IPS DF 4.7 (cell line): ENCODE results near the gene RAB10.
"Not testable (repeated sequence)": the region's sequence is repeated elsewhere in the genome, so short reads cannot be mapped to it uniquely, and the experiment has no call there.

ENCODE experiments used
- DNase-seq: peaks from one replicate; pipeline ENCODE4 v3.0.0-alpha.2; 2013; ENCODE audit warnings: low spot score; ENCODE audit errors: extremely low read depth

Gene RAB10

DNA sequence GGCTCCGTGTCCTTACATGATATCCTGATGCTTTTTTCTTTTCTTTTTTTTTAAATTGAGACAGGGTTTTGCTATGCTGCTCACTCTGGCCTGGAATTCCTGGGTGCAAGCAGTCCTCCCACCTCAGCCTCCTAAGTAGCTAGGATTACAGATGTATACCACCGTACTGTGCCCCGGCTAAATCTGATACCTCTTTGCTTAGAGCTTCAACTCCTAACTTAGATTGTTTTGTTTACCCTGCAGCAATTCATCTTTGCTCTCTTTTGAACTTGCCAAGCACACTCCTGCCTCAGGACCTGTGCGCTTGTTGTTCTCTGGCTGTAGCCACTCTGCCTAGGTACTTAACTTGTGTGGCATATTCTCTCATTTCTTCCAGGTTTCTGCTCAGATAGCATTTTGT is 24.5 kb downstream of the RAB10 start:
- DNase-seq, result no peak

DNA sequence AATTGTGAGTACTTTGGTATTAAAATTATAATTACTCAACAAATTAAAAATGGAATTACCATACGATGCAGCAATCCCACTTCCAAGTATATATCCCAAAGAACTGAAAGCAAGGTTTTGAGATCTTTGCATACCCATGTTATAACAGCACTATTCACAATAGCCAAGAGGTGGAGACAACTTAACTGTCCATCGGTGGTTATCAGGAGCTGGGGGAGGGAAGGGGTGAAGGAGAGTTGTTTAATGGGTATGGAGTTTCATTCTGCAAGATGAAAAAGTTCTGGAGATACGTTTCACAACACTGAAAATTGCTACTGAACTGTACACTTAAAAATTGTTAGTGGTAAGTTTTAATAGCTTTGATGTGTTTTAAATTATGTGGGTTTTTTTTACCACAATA is 25.7 kb downstream of the RAB10 start:
- no peak for DNase-seq

DNA sequence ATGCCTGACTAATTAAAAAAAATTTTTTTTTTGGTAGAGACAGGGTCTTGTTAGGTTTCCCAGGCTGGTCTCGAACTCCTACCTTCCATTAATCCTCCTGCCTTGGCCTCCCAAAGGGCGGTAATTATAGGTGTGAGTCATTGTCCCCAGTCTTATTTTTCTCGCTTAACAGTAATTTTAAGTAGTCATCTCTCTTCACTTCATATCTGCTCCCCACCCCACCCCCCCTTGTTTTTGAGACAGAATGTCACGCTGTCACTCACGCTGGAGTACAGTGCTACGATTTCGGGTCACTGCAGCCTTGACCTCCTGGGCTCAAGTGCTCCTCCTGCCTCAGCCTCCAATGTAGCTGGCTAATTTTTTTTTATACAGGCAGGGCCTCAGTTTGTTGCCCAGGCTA is 27.7 kb downstream of the RAB10 start:
- no peak for DNase-seq

DNA sequence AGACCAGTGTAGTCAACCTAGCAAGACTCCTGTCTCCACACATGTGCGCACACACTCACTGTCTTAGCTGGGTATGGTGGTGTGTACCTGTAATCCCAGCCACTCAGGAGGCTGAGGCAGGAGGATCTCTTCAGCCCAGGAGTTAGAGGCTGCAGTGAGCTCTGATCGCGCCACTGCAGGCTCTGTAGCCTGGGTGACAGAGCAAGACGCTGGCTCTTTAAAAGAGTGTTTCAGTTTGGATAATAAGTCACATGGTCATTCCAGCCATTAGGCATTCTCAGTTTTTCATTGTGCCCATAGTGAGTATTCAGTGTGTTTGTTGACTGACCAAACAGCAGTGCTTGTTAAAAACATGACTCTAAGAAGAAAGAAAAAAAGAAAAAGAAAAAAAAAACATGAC is 31.0 kb downstream of the RAB10 start:
- no peak for DNase-seq

DNA sequence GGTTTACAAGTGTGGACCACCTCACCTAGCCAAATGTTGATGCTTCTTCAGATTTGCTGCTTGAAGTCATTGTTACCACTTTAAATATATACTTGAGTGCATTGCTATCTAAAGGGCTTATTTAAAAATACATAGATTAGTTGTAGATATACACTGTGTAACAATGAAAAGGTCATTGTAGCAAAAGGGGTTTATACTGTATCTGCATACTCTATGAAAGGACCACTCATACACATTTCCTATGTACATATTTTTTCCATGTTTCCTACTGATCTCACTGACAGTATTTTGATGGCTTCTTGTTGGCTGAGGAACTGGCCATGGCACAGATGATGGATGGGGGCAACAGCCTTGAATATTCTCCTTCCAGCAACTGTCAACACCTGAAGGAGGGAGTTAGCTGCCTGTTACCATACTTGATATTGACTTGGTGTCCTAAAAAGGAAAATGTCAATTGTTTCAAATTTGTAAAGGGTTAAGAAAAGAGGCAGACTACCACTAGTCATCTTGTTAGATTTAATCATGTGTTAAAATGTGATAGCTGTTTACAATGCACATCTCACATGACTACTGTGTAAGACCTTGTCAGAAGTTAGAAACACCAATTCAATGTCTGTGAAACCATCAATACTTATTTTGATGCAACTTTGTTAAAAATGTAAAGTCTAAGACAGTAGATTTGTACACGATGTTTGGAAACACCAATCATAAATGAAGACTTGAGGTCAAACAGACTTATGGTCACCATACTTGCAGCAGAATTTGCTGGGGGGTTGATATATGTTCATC is 33.5 kb downstream of the RAB10 start:
- no peak for DNase-seq

DNA sequence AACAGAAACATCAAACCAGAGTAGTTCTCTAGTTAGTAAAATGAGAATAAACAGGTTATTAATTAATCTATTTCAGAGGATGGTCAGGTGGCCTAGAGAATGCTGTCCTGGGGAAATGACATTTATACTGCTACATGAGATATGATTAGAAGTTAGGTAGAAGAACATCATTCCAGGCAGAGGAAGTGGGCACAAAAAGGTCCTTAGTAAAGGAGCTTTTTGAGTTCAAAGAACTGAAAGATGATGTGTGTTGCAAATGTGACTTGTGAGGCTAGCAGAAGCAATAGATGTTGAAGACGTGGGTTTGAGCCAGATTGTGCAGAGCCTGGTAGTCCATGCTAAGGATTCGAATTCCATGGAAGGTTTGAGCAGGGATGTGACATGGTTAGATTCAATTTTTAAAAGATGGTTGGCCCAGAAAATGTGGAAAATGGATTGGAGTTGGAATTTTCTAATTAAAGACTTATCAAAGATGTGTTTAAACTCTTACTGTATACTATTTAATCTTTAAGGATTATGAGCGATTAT is 34.2 kb downstream of the RAB10 start:
- DNase-seq, result no peak

DNA sequence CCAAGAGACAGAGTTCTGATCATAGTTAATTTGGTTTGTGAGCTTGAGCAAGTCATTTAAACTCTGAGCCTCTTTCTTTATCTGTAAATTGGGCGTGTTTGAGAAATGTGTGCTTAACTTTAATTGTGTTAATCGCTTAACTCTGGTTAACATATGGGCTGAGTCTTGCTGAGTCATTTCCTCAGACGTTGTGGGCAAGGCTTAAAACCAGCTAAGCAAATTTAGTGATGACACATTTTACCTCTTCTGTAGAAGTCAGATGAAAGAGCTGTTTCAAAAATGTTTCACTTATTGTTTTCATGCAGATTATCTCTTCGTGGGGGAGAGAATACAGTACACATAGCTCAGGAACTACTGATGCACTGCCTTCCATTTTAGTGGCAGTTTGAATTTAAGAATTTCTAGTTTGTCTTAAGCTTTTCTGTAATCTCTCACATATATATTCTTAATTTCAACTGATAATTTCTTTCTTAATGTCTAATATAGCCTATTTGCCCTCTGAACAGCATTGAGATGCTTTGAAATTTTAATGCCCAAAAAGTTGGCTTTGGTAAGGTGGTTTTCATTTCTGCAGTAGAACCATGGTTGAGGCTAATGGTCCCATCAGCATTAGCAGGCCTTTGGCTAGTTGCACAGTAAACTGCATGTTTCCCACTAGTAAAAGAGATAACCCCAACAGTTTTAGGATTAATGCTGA is 34.9 kb downstream of the RAB10 start:
- DNase-seq, result peak; percentile 30

DNA sequence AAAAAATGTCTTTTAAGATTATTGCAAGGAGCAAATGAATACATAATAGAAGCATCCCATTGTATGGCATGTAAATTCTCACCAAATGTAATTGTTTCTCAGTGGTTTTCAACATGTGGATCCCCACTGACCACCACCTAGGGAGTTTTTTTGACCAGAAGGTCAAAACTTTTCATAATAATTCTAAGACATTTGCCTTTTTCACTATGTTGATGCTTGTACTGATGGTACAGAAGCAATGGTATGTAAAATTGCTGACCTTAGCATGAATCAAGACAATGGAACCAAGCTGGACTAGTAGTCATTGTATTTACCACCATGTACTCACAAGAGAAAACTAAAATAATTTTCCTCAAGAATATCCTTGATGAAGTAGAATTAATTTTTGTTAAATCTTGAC is 36.8 kb downstream of the RAB10 start:
- DNase-seq, result no peak

DNA sequence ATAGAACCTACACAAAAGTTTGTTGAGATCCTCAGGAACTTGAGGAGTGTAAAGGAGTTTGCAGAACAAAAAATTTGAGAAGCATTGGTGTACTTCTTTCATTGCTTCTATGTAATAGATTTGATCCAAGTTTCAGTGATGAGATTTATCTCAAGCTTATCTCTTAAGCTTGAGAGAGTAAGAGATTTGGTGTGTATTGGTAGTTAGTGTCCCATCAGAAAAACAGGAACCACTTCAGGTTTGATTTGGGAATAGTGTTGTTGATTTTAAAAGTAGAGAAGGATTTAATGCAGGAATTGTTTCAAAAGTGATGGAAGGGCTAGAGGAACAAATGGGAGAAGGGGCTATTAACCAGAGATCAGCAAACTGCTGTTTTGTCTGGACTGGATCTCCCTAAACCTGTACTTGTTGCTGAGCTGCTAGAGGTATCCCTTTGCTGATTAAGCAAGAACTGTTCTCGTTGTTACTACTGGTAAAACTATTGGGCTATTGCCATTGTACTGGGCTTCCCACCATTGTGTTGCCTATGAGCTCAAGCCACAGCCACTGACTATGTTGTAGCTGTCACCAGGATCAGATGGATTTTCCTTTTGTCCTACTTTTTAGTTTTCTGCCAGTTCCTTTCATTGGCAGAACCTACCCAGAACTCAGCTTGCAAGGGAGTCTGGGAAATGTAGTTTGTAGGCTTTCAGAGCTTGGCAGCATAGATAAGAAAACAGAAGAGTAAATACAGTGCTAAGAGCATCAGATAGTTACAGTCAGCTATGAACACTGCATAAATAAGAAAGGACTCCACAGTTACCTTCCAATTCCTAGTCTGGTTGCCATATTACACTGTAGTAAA is 39.3 kb downstream of the RAB10 start:
- no peak for DNase-seq

DNA sequence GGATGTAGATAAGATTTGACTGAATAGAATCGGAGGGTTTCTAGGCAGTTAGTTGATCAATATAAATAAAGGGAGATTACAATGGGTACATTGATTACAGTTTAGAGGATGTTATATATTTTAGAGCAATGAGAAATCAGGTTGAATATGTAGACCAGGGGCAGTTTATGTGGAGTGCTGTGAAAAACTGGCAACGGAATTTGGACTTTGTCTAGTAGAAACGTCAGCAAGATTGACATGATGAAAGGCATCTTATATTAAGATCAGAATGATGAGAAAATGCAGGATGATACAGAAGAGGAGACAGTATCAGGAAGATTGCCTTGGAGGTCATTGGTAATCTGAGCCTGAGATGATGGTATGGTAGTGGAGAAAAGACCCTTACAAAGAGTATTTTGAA is 39.9 kb downstream of the RAB10 start:
- DNase-seq, result no peak

DNA sequence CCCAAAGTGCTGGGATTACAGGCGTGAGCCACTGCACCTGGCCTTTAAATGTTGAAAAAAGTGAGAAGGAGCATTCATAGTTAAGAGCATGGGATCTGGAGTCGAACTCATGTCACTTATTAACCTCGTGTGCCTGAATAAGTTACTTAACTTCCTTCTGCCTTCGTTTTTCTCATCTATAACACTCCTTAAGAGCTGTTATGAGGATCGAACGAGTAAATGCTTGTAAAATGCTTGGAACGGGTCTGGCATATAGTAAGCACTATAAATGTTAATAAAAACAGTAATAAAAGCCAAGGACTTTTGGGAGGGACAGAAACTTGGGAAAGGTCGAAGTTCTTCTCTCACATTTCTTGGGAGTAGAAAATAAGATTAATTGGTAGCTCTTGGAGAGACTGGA is 40.8 kb downstream of the RAB10 start:
- no peak for DNase-seq

DNA sequence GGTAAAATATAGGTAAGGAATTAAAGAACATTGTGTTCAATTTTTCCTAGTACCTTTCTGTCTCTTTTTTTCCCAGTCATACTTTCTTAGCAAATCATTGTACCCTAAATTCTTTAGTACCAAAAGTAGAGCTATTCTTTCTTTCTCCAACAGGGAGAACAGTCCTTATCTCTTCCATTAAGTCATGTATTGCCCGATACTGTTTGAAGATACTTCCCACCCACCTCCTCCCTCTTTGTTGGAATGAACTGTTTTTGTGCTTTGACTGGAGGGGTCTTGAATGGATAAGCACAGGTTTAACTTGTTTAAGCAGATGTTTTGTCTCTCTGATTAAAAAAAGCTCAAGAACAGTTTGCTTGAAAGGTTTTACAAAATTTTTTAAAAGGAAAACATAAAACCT is 41.3 kb downstream of the RAB10 start:
- no peak for DNase-seq

DNA sequence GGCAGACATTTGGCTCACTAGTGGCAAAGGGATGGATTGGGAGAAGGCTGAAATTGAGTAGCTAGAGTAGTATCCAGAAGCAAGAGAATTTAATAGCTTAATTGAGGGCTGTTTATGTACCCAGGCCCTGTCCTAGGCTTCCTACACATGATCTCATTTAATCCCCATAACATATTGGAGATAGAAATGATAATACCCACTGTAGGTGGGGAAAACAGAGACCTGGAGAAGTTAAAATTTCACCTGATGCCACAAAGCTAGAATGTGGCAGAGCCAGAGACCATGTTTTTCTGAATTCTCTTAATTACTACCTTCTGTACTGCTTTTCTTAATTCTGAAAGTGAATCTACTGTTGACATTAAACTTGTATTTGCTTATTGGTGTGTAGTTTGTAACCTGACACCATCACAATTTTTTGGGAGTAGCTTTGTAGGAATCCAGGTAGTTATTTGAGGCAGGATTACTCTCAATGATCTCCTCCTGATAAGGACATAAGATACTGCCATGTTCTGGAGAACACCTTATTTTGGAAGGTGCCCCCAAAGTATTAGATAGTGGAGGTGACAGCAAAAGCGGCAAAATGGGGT is 42.2 kb downstream of the RAB10 start:
- no peak for DNase-seq

DNA sequence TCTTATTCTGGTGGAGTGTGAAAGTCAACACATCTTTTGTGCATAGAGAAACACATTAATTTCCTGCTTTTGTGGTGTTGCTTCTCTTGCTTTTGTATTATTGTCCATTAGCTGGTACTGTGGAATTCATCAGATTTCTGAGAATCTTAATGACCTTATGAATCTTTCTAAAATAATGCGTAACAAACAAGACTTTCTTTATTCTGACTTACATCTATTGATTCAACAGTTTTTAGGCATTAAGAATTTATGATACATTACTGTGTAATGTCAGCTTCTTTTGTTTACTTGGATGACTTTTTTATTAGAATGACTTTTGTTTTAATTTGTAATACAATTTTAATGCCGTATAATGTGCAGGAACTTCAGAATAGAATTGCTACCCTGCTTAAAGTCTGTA is 43.4 kb downstream of the RAB10 start:
- no peak for DNase-seq

DNA sequence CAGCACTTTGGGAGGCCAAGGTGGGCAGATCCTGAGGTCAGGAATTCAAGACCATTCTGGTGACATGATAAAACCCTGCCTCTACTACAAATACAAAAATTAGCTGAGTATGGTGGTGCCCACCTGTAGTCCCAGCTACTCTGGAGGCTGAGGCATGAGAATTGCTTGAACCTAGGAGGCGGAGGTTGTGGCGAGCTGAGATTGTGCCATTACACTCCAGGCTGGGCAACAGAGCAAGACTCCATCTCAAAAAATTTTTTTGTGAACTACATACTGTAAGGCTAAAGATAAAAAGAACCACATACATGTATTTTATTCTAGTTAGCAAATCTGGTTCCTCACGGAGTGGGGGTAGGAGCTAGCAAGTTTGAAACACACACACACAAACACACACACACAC is 45.1 kb downstream of the RAB10 start:
- DNase-seq, result no peak

DNA sequence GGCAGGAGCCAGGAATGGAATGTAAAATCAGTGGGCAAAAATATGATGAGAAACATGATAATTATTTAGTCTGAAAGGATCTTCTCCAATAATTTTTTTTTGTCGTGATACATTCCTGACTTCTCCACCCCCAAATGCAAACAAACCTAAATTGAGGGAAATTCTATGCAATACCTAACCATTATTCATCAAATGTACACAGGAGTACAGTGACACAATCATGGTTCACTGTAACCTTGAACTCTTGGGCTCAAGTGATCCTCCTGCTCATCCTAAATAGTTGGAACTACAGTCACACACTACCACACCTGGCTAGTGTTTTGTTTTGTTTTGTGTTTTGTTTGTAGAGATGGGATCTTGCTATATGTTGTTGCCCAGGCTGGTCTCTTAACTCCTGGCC is 46.5 kb downstream of the RAB10 start:
- DNase-seq, result no peak

DNA sequence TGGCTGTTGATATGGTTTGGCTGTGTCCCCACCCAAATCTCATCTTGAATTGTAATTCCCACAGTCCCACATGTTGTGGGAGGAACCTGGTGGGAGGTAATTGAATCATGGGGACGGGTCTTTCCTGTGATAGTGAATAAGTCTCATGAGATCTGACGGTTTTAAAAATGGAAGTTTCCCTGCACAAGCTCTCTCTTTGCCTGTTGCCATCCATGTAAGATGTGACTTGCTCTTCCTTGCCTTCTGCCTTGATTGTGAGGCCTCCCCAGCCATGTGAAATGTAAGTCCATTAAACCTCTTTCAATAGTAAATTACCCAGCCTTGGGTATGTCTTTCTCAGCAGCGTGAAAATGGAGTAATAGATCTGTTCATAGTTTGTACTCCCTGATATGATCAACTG is 47.0 kb downstream of the RAB10 start:
- not testable (repeated sequence) for DNase-seq

DNA sequence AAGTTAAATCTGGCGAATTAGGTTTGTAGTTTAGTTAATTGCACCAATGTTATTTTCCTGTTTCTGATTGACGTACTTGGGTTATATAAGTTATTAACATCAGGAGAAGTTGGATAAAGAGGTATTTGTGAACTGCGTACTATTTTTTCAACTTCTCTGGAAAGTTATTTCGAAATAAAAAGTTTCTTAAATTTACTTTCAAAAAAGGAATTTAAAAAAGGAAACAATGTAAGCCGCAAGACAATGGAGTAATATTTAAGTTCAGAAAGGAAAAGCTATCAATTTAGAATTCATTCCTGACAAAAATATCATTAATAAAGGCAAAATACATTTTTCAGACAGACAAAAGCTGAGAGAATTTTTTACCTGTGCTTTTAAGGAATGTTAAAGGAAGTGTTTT is 47.7 kb downstream of the RAB10 start:
- DNase-seq, result no peak

DNA sequence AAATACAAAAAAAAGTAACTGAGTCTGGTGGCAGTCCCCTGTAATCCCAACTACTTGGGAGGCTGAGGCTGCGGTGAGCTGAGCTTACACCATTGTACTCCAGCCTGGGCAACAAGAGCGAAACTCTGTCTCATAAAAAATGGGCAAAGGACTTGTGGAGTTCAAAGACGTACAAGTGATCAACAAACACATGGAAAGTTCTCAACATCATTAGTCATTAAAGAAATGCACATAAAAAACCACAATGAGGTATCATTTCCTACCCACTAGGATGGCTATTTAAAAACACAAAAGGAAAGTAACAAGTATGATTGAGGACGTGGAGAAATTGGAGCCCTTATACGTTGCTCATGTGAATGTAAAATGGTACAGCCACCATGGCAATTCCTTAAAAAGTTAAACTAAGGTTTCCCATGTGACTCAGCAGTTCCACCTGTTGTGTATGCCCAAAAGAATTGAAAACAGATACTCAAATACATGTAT is 52.3 kb downstream of the RAB10 start:
- DNase-seq, result no peak

DNA sequence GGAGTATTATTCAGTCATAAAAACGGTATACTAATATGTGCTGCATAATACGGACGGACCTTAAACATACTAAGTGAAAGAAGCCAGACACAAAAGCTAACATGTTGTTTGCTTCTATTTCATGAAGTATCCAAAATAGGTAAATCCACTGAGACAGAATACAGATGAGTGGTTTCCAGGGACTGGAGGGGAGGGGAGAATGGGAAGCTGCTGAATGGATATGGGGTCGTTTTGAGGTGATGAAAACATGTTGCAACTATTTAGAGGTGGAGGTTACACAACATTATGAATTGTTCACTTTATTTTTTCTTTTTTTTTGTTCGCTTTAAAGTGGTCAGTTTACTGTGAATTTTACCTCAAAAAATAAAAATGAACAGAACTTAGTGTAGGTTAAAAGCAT is 52.9 kb downstream of the RAB10 start:
- no peak for DNase-seq

DNA sequence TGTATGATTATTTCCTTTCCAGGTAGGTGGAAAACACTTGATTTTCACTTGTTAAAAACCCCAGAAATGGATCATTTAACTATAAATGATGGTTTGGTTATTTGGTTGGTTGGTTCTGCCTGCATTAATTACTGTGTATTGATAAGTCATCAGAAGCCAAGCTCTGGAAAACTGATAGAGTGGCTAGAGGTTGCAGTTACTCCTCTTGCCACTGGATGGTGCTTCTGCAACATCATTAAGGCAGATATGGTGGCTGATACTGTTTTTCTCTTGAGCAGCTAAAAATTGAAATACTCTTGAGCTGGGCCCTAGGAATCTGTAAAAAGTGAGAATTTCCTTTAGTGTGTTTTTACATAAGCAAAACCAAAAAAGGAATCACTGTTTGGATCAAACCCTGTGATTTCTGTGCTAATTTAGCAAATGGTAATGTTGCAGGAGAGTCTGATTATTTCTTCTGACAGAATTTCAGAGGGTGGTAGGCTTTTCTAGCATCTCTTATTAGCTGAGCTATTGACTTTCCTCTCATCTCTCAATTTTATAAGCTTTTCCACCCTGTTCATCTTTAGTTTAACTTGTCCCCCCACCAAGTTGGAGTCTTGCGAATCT is 54.3 kb downstream of the RAB10 start:
- no peak for DNase-seq
